GM23248 (cell line): ENCODE measurements around the gene TAS2R19.

Source experiments
- EZH2 ChIP-seq: fragments of 200-600 bp; sonication (generic); IDR thresholded peaks from 2 replicates; pipeline ENCODE4 v1.6.1; 2018; ENCODE audit warnings: antibody characterized with exemption, mild to moderate bottlenecking; ENCODE audit not compliant: insufficient read depth, poor library complexity, severe bottlenecking
- EZH2phosphoT487 ChIP-seq: fragments of 200-600 bp; sonication (generic); IDR thresholded peaks from 2 replicates; pipeline ENCODE4 v1.6.1; 2018; ENCODE audit warnings: antibody characterized with exemption, moderate library complexity, mild to moderate bottlenecking, low read depth; ENCODE audit not compliant: insufficient read depth

GRCh38 chr12:11055306-11055705 is 32.9 kb upstream of the TAS2R19 start:
- no peak for TF ChIP-seq EZH2
- TF ChIP-seq EZH2phosphoT487 = no peak
